Calu3 (cell line): ENCODE measurements around the gene AUH. TPM values are rescaled to one million over a fixed set of nuclear protein-coding genes. Genes with fewer than 3 reads are reported as not detected.

ENCODE experiments used
- BruUV-seq: library from RNA; stranded (reverse); fragments of 400-500 nt; replicated peaks from 2 replicates; lab custom pipeline; 2021; lab: Mats Ljungman, UMichigan
- CTCF ChIA-PET: fragments of 300-600 bp; sonication (Branson Sonifier 250); formaldehyde crosslinking; loops from one replicate; lab custom pipeline; 2022; ENCODE audit warnings: antibody characterized with exemption; lab: Charles Lee
- DNase-seq: peaks from one replicate; pipeline ENCODE4 v3.0.0; 2022
- H3K27ac Mint-ChIP-seq: one replicate; pipeline ENCODE4 v1.8.0; 2022; ENCODE audit warnings: mixed read lengths; ENCODE audit not compliant: unreplicated experiment
- H3K27me3 Mint-ChIP-seq: one replicate; pipeline ENCODE4 v1.8.0; 2022; ENCODE audit warnings: mixed read lengths; ENCODE audit not compliant: unreplicated experiment
- H3K36me3 Mint-ChIP-seq: one replicate; pipeline ENCODE4 v1.8.0; 2022; ENCODE audit warnings: mild to moderate bottlenecking, moderate library complexity, mixed read lengths; ENCODE audit not compliant: insufficient read depth, unreplicated experiment
- H3K4me1 Mint-ChIP-seq: one replicate; pipeline ENCODE4 v1.8.0; 2022; ENCODE audit warnings: mild to moderate bottlenecking, low read depth, mixed read lengths; ENCODE audit not compliant: unreplicated experiment
- H3K4me3 Mint-ChIP-seq: one replicate; pipeline ENCODE4 v1.8.0; 2022; ENCODE audit warnings: mild to moderate bottlenecking, low read depth, moderate library complexity, mixed read lengths; ENCODE audit not compliant: unreplicated experiment
- H3K9me3 Mint-ChIP-seq: one replicate; pipeline ENCODE4 v1.8.0; 2022; ENCODE audit warnings: low read depth, mixed read lengths; ENCODE audit not compliant: unreplicated experiment
- CTCF ChIP-seq: fragments of 200-600 bp; IDR thresholded peaks from one replicate; pipeline ENCODE4 v1.8.0; 2022; ENCODE audit warnings: antibody characterized with exemption; ENCODE audit not compliant: unreplicated experiment
- intact Hi-C: fragments of 100-400 bp; cut with micrococcal nuclease; formaldehyde crosslinking; loops from one replicate; pipeline ENCODE4 v1.10.0; 2022; ENCODE audit not compliant: unreplicated experiment
- total RNA-seq: library from RNA; stranded (reverse); gene quantifications from 2 replicates; pipeline ENCODE4 v1.2.3, GENCODE V29; 2022

The AUH gene
- total RNA-seq, 1 experiment from 2014 or later = 13.4 TPM

DNA sequence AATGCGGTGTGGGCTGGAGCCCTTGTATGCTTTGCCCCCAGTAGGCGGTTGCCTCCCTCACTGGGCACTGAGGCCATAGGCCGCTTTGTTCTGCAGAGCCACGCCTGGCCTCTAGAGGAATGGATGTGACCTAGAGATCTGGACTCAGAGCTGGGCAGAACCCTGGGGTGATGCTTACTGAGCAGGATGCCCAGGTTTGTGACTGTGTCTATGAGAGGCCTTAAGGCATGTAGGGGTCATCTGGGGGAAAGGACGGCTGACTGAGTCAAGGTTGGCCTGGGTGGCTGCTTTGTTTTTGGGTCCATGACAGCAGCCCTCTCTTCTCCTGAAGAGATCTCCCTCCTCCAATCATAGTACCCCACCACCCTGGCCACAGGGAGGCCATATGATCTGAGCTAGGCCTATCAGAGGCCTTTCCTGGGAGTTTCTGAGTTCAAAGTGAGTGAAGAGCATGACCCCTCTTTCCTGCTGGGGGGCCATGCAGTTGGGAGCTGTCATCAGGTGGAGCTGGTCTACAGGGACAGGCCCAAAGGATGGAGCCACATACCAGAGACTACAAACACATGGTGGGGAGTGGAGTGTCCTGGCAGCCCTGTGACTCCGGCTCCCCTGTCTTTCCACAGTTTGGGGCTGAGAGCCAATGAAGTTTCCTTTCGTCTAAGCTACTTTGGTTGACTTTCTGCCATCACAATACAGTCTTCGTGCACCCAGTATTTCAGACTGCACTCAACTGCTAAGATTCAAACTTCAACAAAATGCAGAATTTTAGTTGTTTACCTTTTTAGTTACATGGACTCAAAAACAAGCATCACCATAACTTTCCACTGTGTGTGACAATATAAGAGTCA is 165.4 kb downstream of the AUH start:
- peaks cover 17% of the 10 kb centered on the region for H3K36me3 Mint-ChIP-seq
- H3K27ac Mint-ChIP-seq = peak overlapping the region; percentile 88
- no peak overlapping the region for H3K4me3 Mint-ChIP-seq
- CTCF ChIA-PET = interaction anchor here (0.5 to 1.5 kb wide), 2 partner anchors 14 to 449 kb away, joined by 4 to 5 read pairs; no protein-coding TSS in a partner anchor
- BruUV-seq = no TSS peak
- TF ChIP-seq CTCF = no peak
- peaks cover 51% of the 10 kb centered on the region for H3K4me1 Mint-ChIP-seq
- no peaks in the 10 kb centered on the region for H3K27me3 Mint-ChIP-seq
- H3K9me3 Mint-ChIP-seq = peaks cover 3% of the 10 kb centered on the region
- no peak for DNase-seq
- intact Hi-C loops = loop anchor here (2.0 to 10.0 kb wide), 3 partner anchors 32 to 226 kb away; partner anchors contain the start of gene NFIL3

- TF ChIP-seq CTCF = no peak
- CTCF ChIA-PET = interaction anchor here (0.5 kb wide), 1 partner anchor 450 kb away, joined by 4 read pairs; no protein-coding TSS in a partner anchor
- no TSS peak for BruUV-seq
- H3K4me1 Mint-ChIP-seq = peaks cover 47% of the 10 kb centered on the region
- H3K36me3 Mint-ChIP-seq = peaks cover 17% of the 10 kb centered on the region
- H3K27ac Mint-ChIP-seq = no peak overlapping the region
- no peaks in the 10 kb centered on the region for H3K27me3 Mint-ChIP-seq
- no peak overlapping the region for H3K4me3 Mint-ChIP-seq
- DNase-seq = no peak
- H3K9me3 Mint-ChIP-seq = peaks cover 2% of the 10 kb centered on the region
- intact Hi-C loops = loop anchor here (2.0 to 10.0 kb wide), 3 partner anchors 31 to 227 kb away; partner anchors contain the start of gene NFIL3
These were observed 166.2 kb downstream of the AUH start for GRCh38 chr9:91195372-91196012.

DNA sequence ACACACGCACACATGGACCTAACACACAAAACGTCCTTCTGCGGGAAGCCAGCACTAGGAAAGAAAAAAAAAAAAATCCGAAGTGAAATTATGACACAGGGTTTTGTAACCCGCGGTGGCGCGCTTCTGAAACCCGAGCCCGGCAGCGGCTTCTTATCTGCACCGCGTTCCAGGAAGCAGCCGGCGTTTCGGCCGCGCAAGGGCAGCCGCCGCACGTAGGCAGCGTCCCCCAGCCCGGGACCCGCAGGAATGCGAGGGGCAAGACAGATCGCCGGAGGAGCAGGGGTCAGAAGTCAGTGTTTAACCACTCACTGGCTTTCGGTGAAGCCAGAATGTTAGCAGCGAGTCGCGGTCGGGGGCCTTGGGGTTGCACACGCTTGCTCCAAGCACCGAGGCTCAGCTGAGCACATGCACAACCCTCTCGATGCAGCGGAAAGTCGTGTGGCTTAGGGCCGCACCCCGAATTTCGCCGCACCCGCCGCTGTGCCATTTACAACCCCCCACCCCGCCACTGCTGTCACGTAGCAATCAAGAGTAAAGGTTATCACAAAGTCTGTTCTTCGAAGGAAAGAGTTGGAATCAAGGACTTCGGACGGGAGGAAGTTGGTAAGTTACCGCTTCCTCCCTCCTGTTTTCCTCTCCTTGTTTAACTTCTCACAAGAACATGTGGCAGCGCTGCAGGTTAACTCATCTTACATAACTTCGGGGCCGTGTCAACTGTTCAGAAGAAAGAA is 167.9 kb downstream of the AUH start:
- no peaks in the 10 kb centered on the region for H3K27me3 Mint-ChIP-seq
- peak; percentile 80 for DNase-seq
- peak overlapping the region; percentile 66 for H3K4me3 Mint-ChIP-seq
- CTCF ChIA-PET = no interaction called here
- H3K27ac Mint-ChIP-seq = peak overlapping the region; percentile 89
- no peaks in the 10 kb centered on the region for H3K9me3 Mint-ChIP-seq
- H3K4me1 Mint-ChIP-seq = peaks cover 30% of the 10 kb centered on the region
- no peak for TF ChIP-seq CTCF
- intact Hi-C loops = loop anchor here (10.0 kb wide), 1 partner anchor 159 kb away; no protein-coding TSS in a partner anchor
- H3K36me3 Mint-ChIP-seq = peaks cover 17% of the 10 kb centered on the region
- TSS peak; percentile 71 for BruUV-seq
